Measurements from ENCODE around the gene EIF2B2.

- TF ChIP-seq CTCF (IDR thresholded peaks at IDR 0.05; ENCODE audit: insufficient read depth, low read depth, low read length) (no peak), EZH2 (IDR thresholded peaks at IDR 0.05; ENCODE audit: insufficient read depth, low read length) (no peak)
Observed at GRCh38 chr14:75009176-75009575, 6.5 kb downstream of the EIF2B2 start.

Measured in astrocyte (in vitro differentiated cells and primary cell).